C4-2B (cell line): Measurements from ENCODE around the gene SHKBP1.

ENCODE experiments used
- CTCF ChIP-seq: fragments of 450-650 bp; conservative IDR thresholded peaks from 2 replicates; pipeline ENCODE4 v1.5.1; 2017; ENCODE audit warnings: mild to moderate bottlenecking
- ZFX ChIP-seq: fragments of 450-650 bp; IDR thresholded peaks from 2 replicates; pipeline ENCODE4 v1.6.1; 2017

GRCh38 chr19:40619333-40620160, 42.9 kb downstream of the SHKBP1 start:
- TF ChIP-seq CTCF (no peak), ZFX (no peak)
